BE2C (cell line): ENCODE data around the gene ERO1B.

Source experiments
- DNase-seq: peaks from one replicate; pipeline ENCODE4 v3.0.0-alpha.2; 2020
- H3K27me3 ChIP-seq: fragments of 250-450 bp; sonication (Bioruptor Pico); 2 replicates; pipeline ENCODE4 v1.5.1; 2020; ENCODE audit warnings: mild to moderate bottlenecking
- H3K36me3 ChIP-seq: fragments of 250-450 bp; sonication (Bioruptor Pico); 2 replicates; pipeline ENCODE4 v1.5.1; 2020; ENCODE audit warnings: mild to moderate bottlenecking
- H3K4me1 ChIP-seq: fragments of 250-450 bp; sonication (Bioruptor Pico); 2 replicates; pipeline ENCODE4 v1.5.1; 2020
- H3K4me3 ChIP-seq: 2 replicates; pipeline ENCODE4 v1.5.1; 2011; ENCODE audit warnings: low read depth, low read length
- H3K9me3 ChIP-seq: fragments of 250-450 bp; sonication (Bioruptor Pico); 2 replicates; pipeline ENCODE4 v1.5.1; 2020
- CTCF ChIP-seq: IDR thresholded peaks from 2 replicates; pipeline ENCODE4 v1.5.1; 2012; ENCODE audit warnings: mild to moderate bottlenecking, low read depth, low read length

The ERO1B gene

GRCh38 chr1:236288620-236288976 lies 6.8 kb upstream of the ERO1B start:
- Histone ChIP-seq H3K4me3 (peak overlapping the region; percentile 54), H3K9me3 (no peaks in the 10 kb centered on the region), H3K4me1 (no peaks in the 10 kb centered on the region; the same call in 1 of the 2 replicates), H3K36me3 (no peaks in the 10 kb centered on the region), H3K27me3 (peaks cover 16% of the 10 kb centered on the region)
- no peak for TF ChIP-seq CTCF
- no peak for DNase-seq

- no peaks in the 10 kb centered on the region for H3K9me3 ChIP-seq
- no peak for TF ChIP-seq CTCF
- peak overlapping the region; percentile 54 for H3K4me3 ChIP-seq
- H3K36me3 ChIP-seq = no peaks in the 10 kb centered on the region
- peak; percentile 88 for DNase-seq
- no peaks in the 10 kb centered on the region; the same call in 1 of the 2 replicates for H3K4me1 ChIP-seq
- H3K27me3 ChIP-seq = peaks cover 21% of the 10 kb centered on the region
These were observed 6.2 kb upstream of the ERO1B start for GRCh38 chr1:236287757-236288619.

- H3K27me3 ChIP-seq = peaks cover 28% of the 10 kb centered on the region
- TF ChIP-seq CTCF = no peak
- H3K36me3 ChIP-seq = no peaks in the 10 kb centered on the region
- DNase-seq = no peak
- peak overlapping the region; percentile 54 for H3K4me3 ChIP-seq
- no peaks in the 10 kb centered on the region for H3K9me3 ChIP-seq
- H3K4me1 ChIP-seq = no peaks in the 10 kb centered on the region; the same call in 1 of the 2 replicates
These were observed 5.6 kb upstream of the ERO1B start for GRCh38 chr1:236287356-236287755.

- Histone ChIP-seq H3K4me1 (no peaks in the 10 kb centered on the region; the same call in 1 of the 2 replicates), H3K36me3 (no peaks in the 10 kb centered on the region), H3K9me3 (no peaks in the 10 kb centered on the region), H3K27me3 (peaks cover 42% of the 10 kb centered on the region), H3K4me3 (no peak overlapping the region)
- TF ChIP-seq CTCF = no peak
- DNase-seq = no peak
These were observed 2.5 kb upstream of the ERO1B start for GRCh38 chr1:236284291-236284721.

- DNase-seq = no peak
- no peak for TF ChIP-seq CTCF
- Histone ChIP-seq H3K4me1 (no peaks in the 10 kb centered on the region; the same call in 1 of the 2 replicates), H3K27me3 (peaks cover 39% of the 10 kb centered on the region), H3K9me3 (no peaks in the 10 kb centered on the region), H3K36me3 (no peaks in the 10 kb centered on the region), H3K4me3 (no peak overlapping the region; the same call in 1 of the 2 replicates)
These were observed 961 bp upstream of the ERO1B start for GRCh38 chr1:236282719-236283118.

GRCh38 chr1:236282425-236282716 lies 613 bp upstream of the ERO1B start:
- DNase-seq = no peak

More at GRCh38 chr1:236282425-236282716, 613 bp upstream of the ERO1B start:
- Histone ChIP-seq H3K4me1 (no peaks in the 10 kb centered on the region; the same call in 1 of the 2 replicates), H3K27me3 (peaks cover 39% of the 10 kb centered on the region), H3K9me3 (no peaks in the 10 kb centered on the region), H3K4me3 (peak overlapping the region; percentile 75), H3K36me3 (no peaks in the 10 kb centered on the region)
- no peak for TF ChIP-seq CTCF
